GM19023 (cell line): Measurements from ENCODE around the gene ZNF513.
A peak's percentile ranks its signal among the peaks of the same experiment; 100 is the strongest.
"Not testable (repeated sequence)": the region's sequence is repeated elsewhere in the genome, so short reads cannot be mapped to it uniquely, and the experiment has no call there.

ENCODE experiments used
- ATAC-seq: cut with Tn5 transposase; IDR thresholded peaks from one replicate; pipeline ENCODE4 v1.9.1; 2021; ENCODE audit warnings: mild to moderate bottlenecking, moderate library complexity; ENCODE audit not compliant: unreplicated experiment

ZNF513 gene

GRCh38 chr2:27380626-27381545 is at the start of gene ZNF513:
TSS of gene ZNF513 (minus strand) at chr2:27380734. CDS start at chr2:27380526, 208 bp downstream.
- ATAC-seq: peak; percentile 83

GRCh38 chr2:27428978-27429541 is 48.5 kb upstream of the ZNF513 start:
- ATAC-seq: peak; percentile 73

GRCh38 chr2:27428213-27428977 is 47.9 kb upstream of the ZNF513 start, which contains the start of gene NRBP1:
TSS of gene NRBP1 (plus strand) at chr2:27428631. CDS start at chr2:27433274, 4,643 bp downstream.
- peak; percentile 85 for ATAC-seq

GRCh38 chr2:27427863-27428212 is 47.3 kb upstream of the ZNF513 start:
- ATAC-seq: no peak

GRCh38 chr2:27425039-27425438 is 44.5 kb upstream of the ZNF513 start:
- ATAC-seq: not testable (repeated sequence)

- no peak for ATAC-seq
Measured at GRCh38 chr2:27422958-27423357, 42.4 kb upstream of the ZNF513 start.

- no peak for ATAC-seq
Measured at GRCh38 chr2:27421660-27422250, 41.2 kb upstream of the ZNF513 start.

GRCh38 chr2:27420996-27421395 is 40.5 kb upstream of the ZNF513 start:
- ATAC-seq: no peak

GRCh38 chr2:27416151-27416550 is 35.6 kb upstream of the ZNF513 start:
- ATAC-seq: no peak

- no peak for ATAC-seq
Measured at GRCh38 chr2:27412419-27413152, 32.1 kb upstream of the ZNF513 start.

- peak; percentile 93 for ATAC-seq
Measured at GRCh38 chr2:27409321-27410073, 29.0 kb upstream of the ZNF513 start, which contains the start of gene PPM1G. TSS of gene PPM1G (minus strand) at chr2:27409591. CDS start at chr2:27409422, 169 bp downstream.

GRCh38 chr2:27408601-27409320 is 28.2 kb upstream of the ZNF513 start:
- ATAC-seq: peak; percentile 26

GRCh38 chr2:27407798-27408491 is 27.4 kb upstream of the ZNF513 start:
- no peak for ATAC-seq

- no peak for ATAC-seq
Measured at GRCh38 chr2:27400348-27401135, 20.0 kb upstream of the ZNF513 start.

- no peak for ATAC-seq
Measured at GRCh38 chr2:27398962-27399361, 18.4 kb upstream of the ZNF513 start.

- ATAC-seq: no peak
Measured at GRCh38 chr2:27393225-27393624, 12.7 kb upstream of the ZNF513 start.
